GM13976 (cell line): Measurements from ENCODE around the gene OBP2A.
"Not testable (repeated sequence)": the region's sequence is repeated elsewhere in the genome, so short reads cannot be mapped to it uniquely, and the experiment has no call there.

ENCODE experiments used
- DNase-seq: peaks from one replicate; pipeline ENCODE4 v3.0.0; 2012; ENCODE audit warnings: low spot score
- in situ Hi-C: fragments of 300-500 bp; cut with MboI; formaldehyde crosslinking; loops from one replicate; pipeline ENCODE4 v1.12.0; 2022; ENCODE audit warnings: low sequenced_read_pairs, mixed read lengths, inconsistent platforms; ENCODE audit not compliant: unreplicated experiment
- TF ChIP-seq, protein P1 (sequence below): IDR thresholded peaks from 2 replicates; pipeline ENCODE4 v1.5.1; 2012; ENCODE audit warnings: borderline replicate concordance, mild to moderate bottlenecking; ENCODE audit not compliant: insufficient read depth; ENCODE audit errors: extremely low read depth, missing control alignments, control extremely low read depth

Gene OBP2A

DNA sequence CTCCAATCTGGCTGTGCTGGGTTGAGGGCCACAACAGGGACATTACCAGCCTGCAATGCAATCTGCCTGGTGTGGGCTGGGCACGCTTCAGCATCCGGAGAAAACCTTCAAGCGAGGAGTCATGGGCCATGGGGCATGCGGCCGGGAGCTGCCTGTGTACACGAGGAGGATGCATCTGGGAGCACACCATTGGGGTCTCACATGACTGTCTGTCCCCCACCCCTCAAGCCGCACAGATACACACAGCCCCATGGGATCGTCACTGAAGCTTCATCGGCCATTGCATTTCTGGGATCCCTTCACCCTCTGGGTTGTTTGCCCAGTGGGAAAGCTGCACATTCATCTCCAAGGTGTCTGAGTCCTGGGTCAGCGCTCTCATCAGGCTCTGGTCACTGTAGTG lies 14.8 kb upstream of the OBP2A start:
- TF ChIP-seq, protein P1, sequence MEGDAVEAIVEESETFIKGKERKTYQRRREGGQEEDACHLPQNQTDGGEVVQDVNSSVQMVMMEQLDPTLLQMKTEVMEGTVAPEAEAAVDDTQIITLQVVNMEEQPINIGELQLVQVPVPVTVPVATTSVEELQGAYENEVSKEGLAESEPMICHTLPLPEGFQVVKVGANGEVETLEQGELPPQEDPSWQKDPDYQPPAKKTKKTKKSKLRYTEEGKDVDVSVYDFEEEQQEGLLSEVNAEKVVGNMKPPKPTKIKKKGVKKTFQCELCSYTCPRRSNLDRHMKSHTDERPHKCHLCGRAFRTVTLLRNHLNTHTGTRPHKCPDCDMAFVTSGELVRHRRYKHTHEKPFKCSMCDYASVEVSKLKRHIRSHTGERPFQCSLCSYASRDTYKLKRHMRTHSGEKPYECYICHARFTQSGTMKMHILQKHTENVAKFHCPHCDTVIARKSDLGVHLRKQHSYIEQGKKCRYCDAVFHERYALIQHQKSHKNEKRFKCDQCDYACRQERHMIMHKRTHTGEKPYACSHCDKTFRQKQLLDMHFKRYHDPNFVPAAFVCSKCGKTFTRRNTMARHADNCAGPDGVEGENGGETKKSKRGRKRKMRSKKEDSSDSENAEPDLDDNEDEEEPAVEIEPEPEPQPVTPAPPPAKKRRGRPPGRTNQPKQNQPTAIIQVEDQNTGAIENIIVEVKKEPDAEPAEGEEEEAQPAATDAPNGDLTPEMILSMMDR, result no peak
- in situ Hi-C loops, result no loop called here
- no peak for DNase-seq

DNA sequence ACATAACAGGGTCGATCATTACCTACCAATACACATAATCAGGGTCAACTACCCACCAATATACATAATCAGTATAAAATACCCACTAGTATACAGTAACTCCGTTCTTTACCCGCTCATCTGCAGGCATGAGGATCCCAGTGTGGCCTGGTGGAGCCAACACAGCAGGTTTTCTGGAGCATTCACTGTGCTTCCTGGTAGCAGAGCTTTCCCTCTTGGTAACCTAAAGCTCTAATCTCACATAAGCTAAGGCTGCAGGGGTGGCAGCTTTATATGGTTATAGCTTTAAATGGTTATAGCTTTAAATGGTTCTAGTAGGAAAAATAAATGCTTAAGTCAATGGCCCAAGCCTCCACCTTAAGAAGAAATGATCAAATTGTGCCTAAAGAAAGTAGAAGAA lies 12.8 kb upstream of the OBP2A start:
- TF ChIP-seq, protein P1, result no peak
- DNase-seq, result no peak
- in situ Hi-C loops, result no loop called here

DNA sequence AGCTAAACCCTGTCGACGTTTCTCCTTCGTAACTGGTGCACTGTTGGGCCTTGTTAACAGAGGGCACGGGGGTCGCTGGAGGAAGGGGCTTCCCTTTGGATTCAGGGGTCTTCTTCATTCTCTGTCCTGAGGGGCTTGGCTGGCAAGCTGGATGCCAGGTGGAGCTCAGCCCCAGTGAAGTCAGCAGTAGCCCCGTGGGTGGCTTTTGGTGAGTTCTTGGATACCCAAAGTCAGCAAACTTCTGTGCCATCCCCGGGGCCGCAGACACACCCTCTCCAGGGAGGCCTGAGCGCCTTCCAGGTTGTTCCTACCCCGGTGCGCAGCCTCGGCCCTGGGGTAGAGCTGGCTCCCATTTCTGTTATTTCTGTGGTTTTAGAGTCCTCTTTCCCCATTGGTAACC lies 12.3 kb upstream of the OBP2A start:
- in situ Hi-C loops, result no loop called here
- DNase-seq, result no peak
- TF ChIP-seq, protein P1, result no peak

DNA sequence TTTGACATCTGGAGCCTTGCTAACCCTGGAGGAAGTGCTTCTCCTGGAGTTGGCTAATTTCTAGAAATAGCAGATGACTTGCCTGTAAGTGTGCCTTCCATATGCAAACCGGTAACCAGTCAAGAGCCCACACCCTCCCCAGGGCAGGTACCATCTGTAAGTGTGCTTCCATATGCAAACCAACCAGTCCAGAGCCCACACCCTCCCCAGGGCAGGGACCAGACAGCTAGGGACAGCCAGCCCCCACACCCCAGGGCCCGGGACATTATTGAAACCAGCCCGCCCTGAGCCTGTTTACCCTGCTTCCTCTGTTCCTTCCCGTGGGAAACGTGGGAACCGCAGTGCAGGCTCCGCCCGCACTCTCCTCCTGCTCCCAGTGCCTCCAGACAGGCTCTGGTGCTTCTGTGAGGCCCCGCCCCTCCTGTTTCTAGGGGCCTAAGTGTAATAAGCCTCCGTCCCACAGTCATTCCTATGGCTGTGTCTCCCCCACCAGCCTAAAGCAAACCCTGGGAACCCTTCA lies 11.7 kb upstream of the OBP2A start:
- in situ Hi-C loops, result not testable (repeated sequence)

DNA sequence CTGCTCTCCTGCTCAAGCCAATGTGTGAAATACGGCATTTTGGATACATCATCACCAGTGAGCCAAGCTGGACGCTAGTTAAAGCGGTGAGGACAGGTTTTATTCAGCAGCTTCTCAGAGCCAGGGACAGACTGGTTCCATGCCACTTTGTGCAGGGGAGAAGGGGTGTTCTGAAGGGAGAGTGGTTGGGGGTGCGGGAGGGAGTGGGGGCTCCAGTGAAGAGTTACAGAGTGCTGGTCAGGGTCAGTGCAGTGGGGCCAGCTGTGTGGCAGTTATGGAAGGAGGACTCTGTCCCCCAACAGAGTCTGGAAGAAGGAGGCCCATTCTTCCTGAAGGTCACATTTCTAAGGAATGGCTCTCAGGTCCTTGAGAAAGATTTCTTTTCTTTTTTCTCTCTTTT lies 11.1 kb upstream of the OBP2A start:
- DNase-seq, in situ Hi-C loops: not testable (repeated sequence)

More for the DNA sequence above, 11.7 kb upstream of the OBP2A start:
- not testable (repeated sequence) for DNase-seq

DNA sequence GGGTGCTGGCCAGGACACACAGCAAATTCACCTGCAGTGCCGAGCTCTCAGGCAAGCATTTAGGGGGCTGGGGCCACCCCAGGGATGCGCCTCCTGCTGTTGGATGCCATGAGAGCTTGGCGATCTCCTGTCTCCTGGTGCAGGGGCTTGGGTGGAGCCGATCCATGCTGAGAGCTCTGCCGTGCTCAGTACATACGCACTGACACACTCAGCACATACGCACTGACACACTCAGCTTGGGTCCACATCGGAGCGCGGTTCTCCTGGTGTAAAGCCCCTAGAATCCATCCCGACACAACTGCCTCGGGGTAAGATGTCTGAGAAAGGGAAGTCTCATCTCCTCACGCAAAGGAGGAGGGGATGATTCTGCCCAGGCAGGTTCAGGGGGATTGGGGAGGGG lies 10.3 kb upstream of the OBP2A start:
- DNase-seq, in situ Hi-C loops: not testable (repeated sequence)

DNA sequence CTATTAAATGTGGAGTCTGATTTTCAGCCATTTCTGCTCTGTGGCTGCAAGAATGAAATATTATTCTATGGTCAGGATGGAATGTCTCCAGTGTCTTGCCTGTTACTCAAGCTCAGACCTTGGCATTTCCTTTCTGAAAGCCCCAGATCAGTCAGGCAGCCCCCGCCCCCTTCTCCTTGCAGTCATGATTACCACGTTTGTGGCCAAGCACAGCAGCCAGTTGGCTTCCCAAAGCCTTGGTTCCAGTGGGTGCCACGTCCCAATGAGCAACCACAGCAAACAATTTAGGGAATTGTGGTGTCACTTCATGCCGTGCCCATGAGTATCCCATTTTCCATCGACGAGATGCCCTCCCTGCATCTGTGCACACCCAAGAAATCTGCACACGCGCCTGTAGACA lies 9.7 kb upstream of the OBP2A start:
- in situ Hi-C loops, result no loop called here
- no peak for DNase-seq
- TF ChIP-seq, protein P1, result no peak

DNA sequence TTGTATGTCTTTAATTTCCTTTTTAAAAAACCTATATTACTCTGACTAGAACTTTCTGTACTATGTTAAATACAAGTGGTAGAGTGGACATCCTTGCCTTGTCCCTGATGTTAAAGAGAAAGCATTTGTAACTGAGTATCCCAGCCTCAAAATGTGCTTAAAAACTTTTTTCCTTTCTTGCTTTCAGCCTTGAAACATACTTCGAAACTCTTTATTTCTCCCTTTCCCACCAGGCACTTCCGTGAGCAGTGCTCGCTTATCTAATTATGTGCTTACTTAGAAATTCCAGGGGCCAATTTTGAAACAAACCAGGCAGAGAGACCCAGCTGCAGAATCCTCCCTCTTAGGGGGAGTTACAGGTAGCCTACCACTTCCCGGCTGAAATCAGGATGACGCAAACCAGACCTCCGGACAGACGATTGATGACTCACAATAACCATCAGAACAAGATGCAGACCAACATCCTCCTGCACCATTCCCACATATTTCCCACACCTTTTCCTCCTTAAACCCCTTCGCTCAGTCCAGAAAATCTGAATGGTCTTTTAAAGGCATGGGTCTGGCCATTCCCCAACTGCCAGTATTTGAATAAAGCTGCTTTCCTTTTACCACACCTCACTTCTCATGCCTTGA lies 2.5 kb upstream of the OBP2A start:
- in situ Hi-C loops, DNase-seq: not testable (repeated sequence)

DNA sequence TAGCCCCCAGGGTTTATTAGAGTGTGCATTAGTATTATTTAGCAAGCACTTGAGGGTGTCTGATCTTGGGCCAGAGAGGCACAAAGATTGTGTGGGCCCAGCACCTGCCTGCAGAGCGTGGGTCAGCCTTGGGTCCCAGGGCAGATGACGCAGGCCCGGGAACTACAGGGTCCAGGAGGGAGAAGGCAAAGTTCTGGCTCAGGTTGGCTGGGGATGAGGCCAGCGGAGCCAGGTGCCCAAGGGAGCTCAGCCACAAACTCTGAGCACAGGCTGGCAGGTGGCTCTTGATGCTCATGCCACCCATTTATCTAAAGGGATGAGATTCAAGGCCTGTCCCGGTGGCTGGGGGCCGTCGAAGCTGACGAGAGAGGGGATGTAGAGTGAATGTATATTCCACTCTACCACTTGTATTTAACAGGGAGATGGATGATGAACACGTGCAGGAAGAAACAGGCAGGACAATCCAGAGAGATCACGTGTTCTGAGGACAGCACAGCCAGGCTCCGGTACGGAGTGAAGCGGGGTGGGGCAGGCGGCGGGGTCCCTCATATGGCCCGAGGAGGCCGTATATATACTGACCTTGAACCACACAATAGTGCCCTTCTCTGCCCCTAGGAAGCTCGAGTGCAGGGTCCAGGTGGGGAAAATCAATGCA lies 818 bp upstream of the OBP2A start:
- TF ChIP-seq, protein P1, result no peak
- in situ Hi-C loops, result no loop called here
- no peak for DNase-seq

DNA sequence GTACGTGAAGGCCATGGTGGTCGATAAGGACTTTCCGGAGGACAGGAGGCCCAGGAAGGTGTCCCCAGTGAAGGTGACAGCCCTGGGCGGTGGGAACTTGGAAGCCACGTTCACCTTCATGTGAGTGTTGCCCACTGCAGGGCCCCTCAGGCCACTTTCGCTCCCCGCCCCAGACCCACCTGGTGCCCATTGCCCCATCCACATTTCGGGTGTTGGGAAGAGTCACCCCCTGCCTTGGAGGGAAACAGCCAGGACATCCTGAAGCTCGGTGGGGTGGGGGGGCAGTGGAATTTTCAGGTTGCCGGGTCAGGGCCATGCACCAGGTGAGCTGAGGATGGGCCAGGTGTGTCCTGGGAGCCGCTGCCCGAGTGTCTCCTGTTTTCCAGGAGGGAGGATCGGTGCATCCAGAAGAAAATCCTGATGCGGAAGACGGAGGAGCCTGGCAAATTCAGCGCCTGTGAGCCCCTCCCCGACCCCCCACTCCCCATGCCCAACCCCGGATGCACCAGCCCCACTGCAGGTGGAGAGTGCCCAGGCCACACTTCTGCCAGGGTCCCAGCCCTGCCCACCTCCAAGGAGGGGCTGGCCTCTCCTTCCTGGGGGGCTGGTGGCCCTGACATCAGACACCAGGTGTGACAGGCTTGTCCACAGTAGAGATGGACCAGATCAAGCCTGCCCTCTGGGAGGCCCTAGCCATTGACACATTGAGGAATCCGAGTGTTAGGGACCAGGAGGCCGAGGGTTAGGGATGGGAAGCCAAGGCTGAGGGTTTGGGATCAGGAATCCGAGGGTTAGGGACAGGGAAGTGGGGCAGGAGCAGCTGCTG lies 1.1 kb downstream of the OBP2A start:
- in situ Hi-C loops, DNase-seq: not testable (repeated sequence)
